Loucy (cell line): ENCODE data around the gene EHBP1L1.

ENCODE experiments used
- CTCF ChIP-seq: fragments of 200-600 bp; sonication (generic); conservative IDR thresholded peaks from 2 replicates; pipeline ENCODE4 v1.5.1; 2014; ENCODE audit warnings: mild to moderate bottlenecking, antibody characterized with exemption, low read length
- EZH2phosphoT487 ChIP-seq: fragments of 200-600 bp; IDR thresholded peaks from 2 replicates; pipeline ENCODE4 v1.6.1; 2018; ENCODE audit warnings: antibody characterized with exemption, mild to moderate bottlenecking, moderate library complexity, borderline replicate concordance

- TF ChIP-seq CTCF (no peak), EZH2phosphoT487 (no peak)
Observed at GRCh38 chr11:65562020-65562419, 13.8 kb upstream of the EHBP1L1 start.
